22Rv1 (cell line): Measurements from ENCODE around the gene PROM1.

Experiments used
- H3K27ac ChIP-seq: fragments of 450-650 bp; 2 replicates; pipeline ENCODE4 v1.5.1; 2017
- CTCF ChIP-seq: fragments of 450-650 bp; IDR thresholded peaks from 2 replicates; pipeline ENCODE4 v1.5.1; 2017; ENCODE audit warnings: mild to moderate bottlenecking
- ZFX ChIP-seq: fragments of 450-650 bp; IDR thresholded peaks from 2 replicates; pipeline ENCODE4 v1.6.1; 2017; ENCODE audit warnings: antibody characterized with exemption, borderline replicate concordance

PROM1 gene

GRCh38 chr4:15971068-15971801 lies 112.6 kb downstream of the PROM1 start:
- no peak for TF ChIP-seq CTCF
- TF ChIP-seq ZFX, result no peak
- no peak overlapping the region for H3K27ac ChIP-seq

GRCh38 chr4:15968551-15969300 lies 115.1 kb downstream of the PROM1 start:
- no peak for TF ChIP-seq ZFX
- no peak for TF ChIP-seq CTCF

GRCh38 chr4:15965325-15965724 lies 118.5 kb downstream of the PROM1 start:
- no peak overlapping the region for H3K27ac ChIP-seq

More at GRCh38 chr4:15968551-15969300, 115.1 kb downstream of the PROM1 start:
- no peak overlapping the region for H3K27ac ChIP-seq

GRCh38 chr4:15964159-15964558 lies 119.7 kb downstream of the PROM1 start:
- TF ChIP-seq ZFX (no peak), CTCF (no peak)
- H3K27ac ChIP-seq, result no peak overlapping the region

More at GRCh38 chr4:15965325-15965724, 118.5 kb downstream of the PROM1 start:
- TF ChIP-seq ZFX (no peak), CTCF (no peak)

- H3K27ac ChIP-seq, result no peak overlapping the region
- no peak for TF ChIP-seq ZFX
- TF ChIP-seq CTCF, result no peak
These were observed 120.2 kb downstream of the PROM1 start for GRCh38 chr4:15963576-15963975.

GRCh38 chr4:15963001-15963451 lies 120.8 kb downstream of the PROM1 start, which contains the start of gene FGFBP2:
TSS of gene FGFBP2 (minus strand) at chr4:15963175. CDS start at chr4:15963129, 46 bp downstream.
- no peak within 1 kb of the TSS for H3K27ac ChIP-seq
- TF ChIP-seq CTCF, result peak; percentile 55
- no peak for TF ChIP-seq ZFX
